C4-2B (cell line): ENCODE data around the gene KRTAP12-2.

Experiments used
- ZFX ChIP-seq: fragments of 450-650 bp; IDR thresholded peaks from 2 replicates; pipeline ENCODE4 v1.6.1; 2017
- TF ChIP-seq, protein P1 (sequence below): fragments of 450-650 bp; conservative IDR thresholded peaks from 2 replicates; pipeline ENCODE4 v1.5.1; 2017; ENCODE audit warnings: mild to moderate bottlenecking

- TF ChIP-seq, protein P1, sequence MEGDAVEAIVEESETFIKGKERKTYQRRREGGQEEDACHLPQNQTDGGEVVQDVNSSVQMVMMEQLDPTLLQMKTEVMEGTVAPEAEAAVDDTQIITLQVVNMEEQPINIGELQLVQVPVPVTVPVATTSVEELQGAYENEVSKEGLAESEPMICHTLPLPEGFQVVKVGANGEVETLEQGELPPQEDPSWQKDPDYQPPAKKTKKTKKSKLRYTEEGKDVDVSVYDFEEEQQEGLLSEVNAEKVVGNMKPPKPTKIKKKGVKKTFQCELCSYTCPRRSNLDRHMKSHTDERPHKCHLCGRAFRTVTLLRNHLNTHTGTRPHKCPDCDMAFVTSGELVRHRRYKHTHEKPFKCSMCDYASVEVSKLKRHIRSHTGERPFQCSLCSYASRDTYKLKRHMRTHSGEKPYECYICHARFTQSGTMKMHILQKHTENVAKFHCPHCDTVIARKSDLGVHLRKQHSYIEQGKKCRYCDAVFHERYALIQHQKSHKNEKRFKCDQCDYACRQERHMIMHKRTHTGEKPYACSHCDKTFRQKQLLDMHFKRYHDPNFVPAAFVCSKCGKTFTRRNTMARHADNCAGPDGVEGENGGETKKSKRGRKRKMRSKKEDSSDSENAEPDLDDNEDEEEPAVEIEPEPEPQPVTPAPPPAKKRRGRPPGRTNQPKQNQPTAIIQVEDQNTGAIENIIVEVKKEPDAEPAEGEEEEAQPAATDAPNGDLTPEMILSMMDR: no peak
- TF ChIP-seq ZFX: no peak
Measured at GRCh38 chr21:44704636-44705001, 37.9 kb upstream of the KRTAP12-2 start.
